NCI-H1105 treated with DMSO at 0.1 percent for 48 hours (cell line): ENCODE results near the gene RSPO3.

Experiments used
- DNase-seq: peaks from one replicate; lab custom pipeline; 2025; lab: John Stamatoyannopoulos, UW

The RSPO3 gene

GRCh38 chr6:127114214-127114760 lies 4.2 kb upstream of the RSPO3 start:
- DNase-seq = no peak

DNA sequence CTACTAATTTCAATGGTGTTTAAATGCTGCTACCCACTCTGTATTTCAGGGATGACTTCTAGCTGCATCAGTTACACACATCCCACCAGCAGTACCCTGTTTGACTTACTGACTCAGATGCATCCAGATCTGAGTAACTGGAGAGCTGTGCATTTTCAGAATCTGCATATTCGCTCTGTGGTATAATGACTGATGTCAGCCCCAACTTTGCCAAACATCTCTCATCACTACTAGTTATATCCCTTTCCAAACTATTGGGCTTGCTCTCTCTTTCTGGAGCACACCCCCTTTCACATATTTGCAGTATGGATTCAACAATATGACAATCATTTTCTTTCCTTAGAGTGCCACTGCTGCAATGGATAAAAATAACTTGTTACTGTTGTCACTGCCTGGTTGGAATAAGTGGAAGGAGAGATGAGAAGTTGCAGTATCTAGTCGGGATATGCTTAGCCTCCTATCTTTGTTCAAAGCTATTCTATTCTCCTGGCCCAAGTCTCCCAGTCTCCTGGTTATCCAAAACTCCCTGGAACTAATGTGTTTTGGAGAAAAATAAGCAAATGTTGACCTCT lies 3.3 kb upstream of the RSPO3 start:
- no peak for DNase-seq

DNA sequence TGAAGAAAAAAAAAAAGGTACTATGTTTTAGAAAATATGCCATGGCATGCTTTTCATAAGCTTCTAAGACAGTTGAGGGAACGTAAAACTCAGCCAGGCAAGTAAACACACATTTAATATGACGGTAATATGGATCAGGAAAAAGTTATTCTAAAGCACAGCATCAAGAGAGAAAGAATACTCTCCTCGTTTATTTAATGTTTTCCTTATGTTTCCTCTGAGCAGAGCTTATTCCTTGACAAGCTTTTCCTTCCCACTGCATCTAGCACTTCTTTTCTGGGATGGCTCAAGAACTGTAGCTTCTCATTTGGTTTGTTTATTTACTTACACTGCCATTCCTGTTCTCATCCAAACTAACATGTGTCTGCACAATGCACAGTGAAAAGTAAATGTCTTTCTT lies 2.7 kb upstream of the RSPO3 start:
- no peak for DNase-seq

DNA sequence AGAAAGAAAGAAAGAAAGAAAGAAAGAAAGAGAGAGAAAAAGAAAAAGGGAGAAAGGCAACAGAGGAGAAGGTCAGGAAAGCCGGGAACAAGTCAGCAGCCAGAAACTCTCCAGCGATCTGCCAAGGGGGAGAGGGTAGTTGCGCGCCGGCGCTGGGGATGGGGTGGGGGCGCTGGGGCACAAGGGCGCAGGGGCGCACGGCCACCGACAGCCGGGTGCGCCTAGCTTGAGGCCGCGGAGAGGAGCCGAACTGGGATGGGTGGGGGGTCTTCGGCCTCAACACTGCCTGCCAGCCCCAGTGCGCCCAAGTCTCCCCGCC lies 533 bp upstream of the RSPO3 start:
- DNase-seq = no peak

GRCh38 chr6:127119102-127120022 lies 891 bp downstream of the RSPO3 start:
- peak; percentile 54 for DNase-seq

DNA sequence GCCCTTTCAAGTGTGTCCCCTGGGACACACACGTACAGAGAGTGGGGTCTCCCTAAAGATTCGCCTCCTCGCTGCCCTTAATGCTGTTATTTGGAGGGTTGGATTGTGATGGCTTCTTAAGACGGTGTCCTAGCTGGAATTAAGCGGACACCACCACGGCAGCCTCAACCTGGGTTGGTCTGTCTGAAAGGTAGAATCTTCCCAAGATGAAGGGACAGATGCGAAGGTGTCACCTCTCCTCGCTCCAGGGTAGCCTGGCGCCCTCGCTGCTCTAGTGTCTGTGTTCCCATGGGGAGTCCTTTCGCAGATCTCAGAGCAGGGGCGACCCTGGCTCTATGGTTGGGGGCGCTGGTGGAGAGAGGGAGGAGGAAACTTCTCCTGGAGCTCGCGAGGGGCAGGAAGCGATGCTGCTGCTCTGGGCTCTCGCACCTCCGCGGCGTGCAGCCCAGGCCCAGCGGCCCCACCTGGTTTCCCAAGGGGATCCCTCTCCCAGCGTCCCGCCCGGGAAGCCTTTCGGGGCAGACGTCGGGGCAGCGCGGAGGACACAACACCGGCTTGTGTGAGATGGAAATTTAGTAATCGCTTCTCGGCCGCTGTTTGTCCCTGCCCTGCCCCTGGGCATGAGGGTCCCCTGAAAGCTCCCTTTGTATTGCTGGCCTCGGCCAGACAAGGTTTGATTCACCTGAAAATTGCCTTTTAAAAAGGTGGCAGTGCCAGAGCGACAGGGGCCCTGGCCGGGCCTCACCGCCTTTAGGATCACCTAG lies 1.7 kb downstream of the RSPO3 start:
- DNase-seq = peak; percentile 44

DNA sequence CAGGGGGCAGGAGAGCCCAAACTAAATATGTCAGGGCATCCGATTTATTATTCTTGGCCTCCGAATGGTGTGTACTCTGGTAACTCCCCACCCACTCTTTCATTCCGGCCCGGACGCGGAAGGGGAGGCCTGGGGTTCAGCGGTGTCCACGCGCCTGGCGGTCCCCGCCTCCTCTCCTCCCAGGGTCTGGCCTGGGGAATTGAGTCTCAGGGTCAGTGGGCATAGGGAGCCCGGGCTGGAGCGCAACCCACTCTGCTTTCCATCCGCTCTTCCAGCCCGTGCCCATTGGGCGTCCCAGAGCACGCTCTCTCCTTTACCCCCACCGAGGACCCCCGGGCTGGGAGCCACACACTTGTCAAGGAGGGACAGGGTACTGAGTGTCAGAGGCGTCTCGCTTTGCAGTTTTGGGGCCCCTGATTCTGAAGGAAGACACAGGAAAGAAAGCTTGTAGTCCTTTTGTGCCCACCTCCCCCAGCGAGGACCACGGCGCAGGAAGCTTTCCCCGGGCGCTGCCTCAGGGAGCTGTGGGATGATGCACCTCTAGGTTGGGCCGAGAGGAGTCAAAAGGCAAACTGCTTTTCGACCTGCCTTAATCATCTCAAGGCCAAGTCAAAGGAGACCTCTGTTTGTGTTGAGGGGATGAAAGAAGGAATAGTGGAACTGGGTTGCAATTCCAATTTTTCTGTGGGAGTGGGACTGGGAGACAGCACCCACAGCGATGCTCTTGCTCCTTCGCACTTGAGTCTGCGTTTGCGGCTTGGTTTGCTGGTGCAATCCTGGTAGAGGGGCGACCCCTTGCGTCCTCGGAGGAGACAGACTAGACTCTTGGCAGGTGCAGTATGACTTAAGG lies 2.5 kb downstream of the RSPO3 start:
- peak; percentile 85 for DNase-seq

DNA sequence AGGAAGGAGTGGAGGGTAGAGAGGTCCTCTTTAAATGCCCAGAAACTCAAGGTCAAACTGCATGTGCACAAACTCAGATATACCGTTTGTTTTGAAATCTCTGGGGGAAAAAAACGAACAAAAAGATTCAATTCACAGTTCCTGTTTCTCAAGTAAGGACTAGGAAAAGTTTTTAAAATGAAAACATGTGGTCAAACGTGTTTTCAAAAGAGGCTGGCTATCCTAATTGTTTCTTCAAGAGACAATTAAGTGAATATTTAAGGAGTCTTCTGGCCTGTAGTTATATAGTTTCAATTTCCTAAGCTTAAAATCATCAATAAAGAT lies 3.1 kb downstream of the RSPO3 start:
- no peak for DNase-seq

DNA sequence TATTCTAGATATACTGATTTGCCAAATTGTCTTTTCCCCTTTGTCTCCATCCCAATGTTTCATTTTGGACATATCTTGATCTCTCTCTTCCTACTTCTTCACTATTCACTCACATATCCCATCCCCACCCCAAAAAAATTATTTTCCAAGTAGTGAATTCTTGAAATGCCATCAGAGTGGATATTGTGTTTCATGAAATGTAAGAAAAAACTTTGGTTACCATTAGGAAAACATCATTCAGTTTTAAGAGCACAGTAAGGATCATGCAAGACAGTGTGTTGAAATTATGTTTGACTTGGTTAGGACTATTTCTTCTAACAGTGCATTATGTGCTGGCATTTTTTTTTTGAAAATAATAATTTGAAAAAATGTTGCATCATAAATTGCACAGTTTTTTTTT lies 5.7 kb downstream of the RSPO3 start:
- no peak for DNase-seq

- no peak for DNase-seq
Measured at GRCh38 chr6:127124680-127125079, 6.2 kb downstream of the RSPO3 start.

GRCh38 chr6:127128066-127128465 lies 9.6 kb downstream of the RSPO3 start:
- no peak for DNase-seq

GRCh38 chr6:127129251-127129650 lies 10.8 kb downstream of the RSPO3 start:
- DNase-seq = no peak

DNA sequence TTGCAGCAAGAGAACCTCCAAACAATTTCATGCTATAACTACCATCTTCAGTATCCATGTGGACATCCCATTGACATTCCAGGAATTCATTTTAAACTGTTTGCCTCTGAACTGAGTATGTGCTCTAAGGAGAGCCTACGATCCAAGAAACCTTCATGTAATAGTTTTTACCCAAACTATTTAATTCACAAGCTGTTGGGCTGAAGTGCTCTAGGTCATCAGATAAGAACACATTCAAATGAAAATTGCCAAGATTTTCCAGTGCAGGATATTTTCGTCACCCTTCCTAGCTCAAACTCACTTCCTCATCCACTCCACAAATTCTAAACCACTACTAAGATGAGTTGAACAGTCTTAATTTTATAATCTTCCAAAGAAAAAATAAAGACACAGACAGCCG lies 12.8 kb downstream of the RSPO3 start:
- no peak for DNase-seq

GRCh38 chr6:127131772-127132376 lies 13.4 kb downstream of the RSPO3 start:
- peak; percentile 19 for DNase-seq

DNA sequence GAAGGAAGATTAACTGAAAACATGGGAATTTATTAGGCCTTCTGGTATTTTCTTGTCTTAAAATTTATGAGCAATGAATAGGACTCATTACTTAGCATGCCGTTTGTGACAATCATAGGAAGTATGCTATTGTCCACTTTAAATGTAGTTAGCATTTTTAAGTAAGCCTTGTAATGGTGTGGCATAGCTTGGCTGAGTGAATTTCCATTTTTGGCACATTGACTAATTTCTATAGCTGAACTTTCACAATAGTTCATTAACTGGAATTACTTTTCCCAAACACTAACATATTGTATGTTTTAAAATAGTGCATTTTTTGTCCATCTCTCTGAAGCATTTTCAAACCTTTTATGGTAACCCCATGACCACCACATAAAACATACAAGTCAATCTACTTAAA lies 15.7 kb downstream of the RSPO3 start:
- no peak for DNase-seq

GRCh38 chr6:127136786-127137185 lies 18.3 kb downstream of the RSPO3 start:
- no peak for DNase-seq

DNA sequence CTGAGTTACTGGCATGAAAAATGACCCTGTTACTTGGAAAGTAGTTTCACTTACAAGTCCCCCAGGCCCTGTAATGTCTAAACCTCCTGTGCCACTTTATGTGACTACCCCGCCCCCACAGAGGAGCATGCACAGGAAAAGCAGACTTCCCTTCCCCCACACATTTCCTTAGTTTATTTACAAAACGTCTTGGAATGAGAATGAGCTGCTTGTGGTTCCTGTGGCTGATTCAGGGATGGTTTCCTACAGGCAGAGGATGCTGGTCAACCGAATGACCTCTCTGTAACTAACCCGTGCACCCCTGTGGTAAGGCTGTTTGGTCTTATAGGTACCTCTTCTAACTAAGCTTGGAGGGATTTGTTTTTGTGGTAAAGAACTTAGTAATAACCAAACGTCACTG lies 28.5 kb downstream of the RSPO3 start:
- DNase-seq = no peak

GRCh38 chr6:127147534-127147933 lies 29.1 kb downstream of the RSPO3 start:
- no peak for DNase-seq

DNA sequence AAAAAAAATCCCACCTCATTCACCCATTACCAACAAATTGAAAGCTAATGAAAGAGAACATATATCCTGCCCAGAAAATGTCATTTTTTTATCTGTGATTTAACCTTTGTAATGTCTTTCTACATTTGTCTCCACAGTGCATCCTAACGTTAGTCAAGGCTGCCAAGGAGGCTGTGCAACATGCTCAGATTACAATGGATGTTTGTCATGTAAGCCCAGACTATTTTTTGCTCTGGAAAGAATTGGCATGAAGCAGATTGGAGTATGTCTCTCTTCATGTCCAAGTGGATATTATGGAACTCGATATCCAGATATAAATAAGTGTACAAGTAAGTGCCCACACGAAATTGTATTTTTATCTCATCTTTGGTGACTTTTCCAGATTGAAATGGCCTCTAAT lies 30.0 kb downstream of the RSPO3 start:
- DNase-seq = no peak

DNA sequence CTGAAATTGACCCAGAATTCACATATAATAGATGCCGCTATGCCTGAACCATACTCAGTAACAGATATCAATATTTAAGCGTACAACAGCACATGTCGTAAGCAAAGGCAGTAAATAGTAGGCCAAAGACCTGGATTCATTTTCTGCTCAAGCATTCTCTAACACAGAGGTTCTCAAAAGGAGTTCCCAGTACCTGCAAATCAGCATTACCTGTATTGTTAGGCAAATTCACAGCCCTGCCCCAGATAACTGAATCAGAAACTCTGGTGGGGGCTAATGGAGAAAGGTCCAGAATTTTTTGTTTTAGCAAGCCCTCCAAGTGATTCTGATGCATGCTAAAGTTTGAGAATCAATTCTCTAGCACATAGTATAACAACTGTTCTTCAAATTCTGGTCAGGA lies 36.0 kb downstream of the RSPO3 start:
- DNase-seq = no peak

DNA sequence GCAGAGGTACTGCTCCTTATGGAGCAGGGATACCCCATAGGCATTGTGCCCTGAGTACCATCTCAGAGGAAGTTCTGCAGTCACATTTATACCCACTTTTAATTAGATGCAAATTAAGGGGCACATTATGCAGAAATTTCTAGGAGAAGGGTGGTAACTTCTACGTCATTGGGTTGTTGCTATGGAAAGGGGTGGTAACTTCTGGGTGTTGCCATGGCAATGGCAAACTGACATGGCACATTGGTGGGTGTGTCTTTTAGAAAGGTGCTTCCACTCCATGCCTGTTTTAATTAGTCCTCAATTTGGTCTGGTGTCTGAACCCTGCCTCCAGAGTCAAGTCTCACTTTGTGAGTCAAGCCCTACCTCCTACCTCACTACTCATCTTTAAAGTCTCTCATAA lies 42.0 kb downstream of the RSPO3 start:
- DNase-seq = no peak

GRCh38 chr6:127162836-127163235 lies 44.4 kb downstream of the RSPO3 start:
- DNase-seq = no peak
